Breast epithelium (tissue), 3 donors: ENCODE results near the gene BACE1.

ENCODE experiments used
- POLR2A ChIP-seq: fragments of 450-650 bp; IDR thresholded peaks from one replicate; pipeline ENCODE4 v1.6.1; 2016; ENCODE audit warnings: antibody characterized with exemption, mild to moderate bottlenecking, moderate library complexity
- POLR2AphosphoS5 ChIP-seq, 3 donors: sonication (generic); formaldehyde crosslinking; IDR thresholded peaks; one replicate each; pipeline ENCODE4 v1.6.1; 2017; ENCODE audit warnings: antibody characterized with exemption in 3 of 3
- TF ChIP-seq, protein P1 (sequence below), 3 donors: fragments of 450-650 bp; IDR thresholded peaks; one replicate each; pipeline ENCODE4 v1.5.1; 2016 to 2017; ENCODE audit warnings: antibody characterized with exemption in 3 of 3, mild to moderate bottlenecking in 3 of 3, moderate library complexity in 3 of 3

DNA sequence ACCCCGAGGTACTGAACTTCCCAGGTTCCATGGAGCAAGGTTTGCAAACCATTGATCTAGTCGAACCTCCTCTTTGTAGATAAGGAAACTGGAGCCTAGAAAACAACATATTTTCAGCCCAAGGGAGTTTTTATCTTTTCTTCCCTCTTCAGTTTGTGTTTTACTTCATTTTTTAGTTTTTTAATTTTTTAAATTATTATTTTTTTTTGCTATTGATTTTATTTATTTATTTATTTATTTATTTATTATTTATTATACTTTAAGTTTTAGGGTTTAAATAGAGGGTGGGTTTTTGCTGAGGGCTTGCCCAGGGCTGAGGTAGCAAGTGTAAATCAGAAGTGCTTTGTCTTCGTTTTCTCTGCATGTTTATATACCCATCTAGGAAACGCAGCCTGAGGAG lies 38.5 kb upstream of the BACE1 start:
- TF ChIP-seq, protein P1, sequence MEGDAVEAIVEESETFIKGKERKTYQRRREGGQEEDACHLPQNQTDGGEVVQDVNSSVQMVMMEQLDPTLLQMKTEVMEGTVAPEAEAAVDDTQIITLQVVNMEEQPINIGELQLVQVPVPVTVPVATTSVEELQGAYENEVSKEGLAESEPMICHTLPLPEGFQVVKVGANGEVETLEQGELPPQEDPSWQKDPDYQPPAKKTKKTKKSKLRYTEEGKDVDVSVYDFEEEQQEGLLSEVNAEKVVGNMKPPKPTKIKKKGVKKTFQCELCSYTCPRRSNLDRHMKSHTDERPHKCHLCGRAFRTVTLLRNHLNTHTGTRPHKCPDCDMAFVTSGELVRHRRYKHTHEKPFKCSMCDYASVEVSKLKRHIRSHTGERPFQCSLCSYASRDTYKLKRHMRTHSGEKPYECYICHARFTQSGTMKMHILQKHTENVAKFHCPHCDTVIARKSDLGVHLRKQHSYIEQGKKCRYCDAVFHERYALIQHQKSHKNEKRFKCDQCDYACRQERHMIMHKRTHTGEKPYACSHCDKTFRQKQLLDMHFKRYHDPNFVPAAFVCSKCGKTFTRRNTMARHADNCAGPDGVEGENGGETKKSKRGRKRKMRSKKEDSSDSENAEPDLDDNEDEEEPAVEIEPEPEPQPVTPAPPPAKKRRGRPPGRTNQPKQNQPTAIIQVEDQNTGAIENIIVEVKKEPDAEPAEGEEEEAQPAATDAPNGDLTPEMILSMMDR (IDR thresholded peaks at IDR 0.05) = no peak
- no peak for TF ChIP-seq POLR2A
- no peak for TF ChIP-seq POLR2AphosphoS5 (IDR thresholded peaks at IDR 0.05)
